GM23248 (cell line): ENCODE measurements around the gene NANS.

Experiments used
- EZH2 ChIP-seq: fragments of 200-600 bp; sonication (generic); IDR thresholded peaks from 2 replicates; pipeline ENCODE4 v1.6.1; 2018; ENCODE audit warnings: antibody characterized with exemption, mild to moderate bottlenecking; ENCODE audit not compliant: insufficient read depth, poor library complexity, severe bottlenecking
- EZH2phosphoT487 ChIP-seq: fragments of 200-600 bp; sonication (generic); IDR thresholded peaks from 2 replicates; pipeline ENCODE4 v1.6.1; 2018; ENCODE audit warnings: antibody characterized with exemption, moderate library complexity, mild to moderate bottlenecking, low read depth; ENCODE audit not compliant: insufficient read depth

DNA sequence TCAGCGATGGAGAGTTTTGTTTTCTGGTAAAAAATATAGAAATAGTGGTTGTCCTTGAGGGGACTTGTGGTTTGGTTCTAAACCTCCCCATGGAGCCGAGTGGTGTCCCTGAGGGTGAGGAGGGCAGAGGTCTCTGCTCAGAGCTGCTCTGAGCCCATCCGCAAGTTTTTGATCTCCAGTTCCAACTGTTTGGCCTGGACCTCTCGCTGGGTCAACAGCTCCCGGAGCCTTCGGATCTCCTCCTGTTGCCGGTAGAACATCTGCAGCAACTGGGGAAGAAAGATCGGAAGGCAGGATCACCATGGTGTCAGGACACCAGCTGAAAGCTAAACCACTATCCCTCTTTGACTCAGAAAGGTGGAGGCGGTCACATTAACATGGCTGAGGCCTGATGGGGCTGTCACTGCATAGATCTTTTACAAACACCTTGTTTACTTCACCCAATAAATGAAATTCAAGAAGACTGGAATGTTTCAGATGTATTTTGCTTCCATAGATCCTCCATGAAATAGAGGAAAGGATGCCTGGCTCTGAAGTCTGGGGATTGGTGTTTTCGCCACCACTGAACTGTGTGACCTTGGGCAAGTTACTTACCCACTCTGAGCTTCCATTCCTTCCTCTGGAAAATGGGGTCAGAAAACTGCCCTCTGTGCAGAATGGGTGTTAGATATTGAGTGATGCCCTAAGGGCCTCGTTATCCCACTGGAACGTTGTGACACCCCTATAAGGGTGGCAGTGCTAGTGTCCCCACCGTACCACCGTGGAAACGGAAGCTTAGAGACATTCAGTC, 68.3 kb downstream of the NANS start:
- TF ChIP-seq EZH2 (no peak), EZH2phosphoT487 (no peak)
